Renal pelvis (tissue), 4 donors: ENCODE results near the gene GALNT2. TPM values are rescaled to one million over a fixed set of nuclear protein-coding genes. Genes with fewer than 3 reads are reported as not detected.

Source experiments
- DNase-seq: peaks from one replicate; pipeline ENCODE4 v3.0.0-alpha.2; 2013
- polyA plus RNA-seq, 3 donors: library from polyadenylated mRNA; unstranded; fragments of 120-200 nt; gene quantifications; one replicate each; pipeline ENCODE4 v1.2.1, GENCODE V29; 2013; ENCODE audit not compliant: insufficient read length in 3 of 3

The GALNT2 gene
- polyA plus RNA-seq, 3 donors, result 59.2 to 72.9 (median 65.4) TPM

GRCh38 chr1:230047114-230047865 is 19.7 kb upstream of the GALNT2 start:
- DNase-seq, result peak; percentile 20

- DNase-seq, result no peak
Measured at GRCh38 chr1:230048322-230048721, 18.7 kb upstream of the GALNT2 start.

- DNase-seq, result no peak
Measured at GRCh38 chr1:230048922-230049321, 18.1 kb upstream of the GALNT2 start.

- DNase-seq, result no peak
Measured at GRCh38 chr1:230049731-230050130, 17.3 kb upstream of the GALNT2 start.

GRCh38 chr1:230050973-230051735 is 15.9 kb upstream of the GALNT2 start:
- no peak for DNase-seq

GRCh38 chr1:230052018-230052417 is 15.0 kb upstream of the GALNT2 start:
- no peak for DNase-seq

- no peak for DNase-seq
Measured at GRCh38 chr1:230052665-230053064, 14.4 kb upstream of the GALNT2 start.

- no peak for DNase-seq
Measured at GRCh38 chr1:230054092-230054749, 12.8 kb upstream of the GALNT2 start.

- no peak for DNase-seq
Measured at GRCh38 chr1:230056098-230056497, 10.9 kb upstream of the GALNT2 start.

- no peak for DNase-seq
Measured at GRCh38 chr1:230057100-230057499, 9.9 kb upstream of the GALNT2 start.

- no peak for DNase-seq
Measured at GRCh38 chr1:230057681-230058565, 9.1 kb upstream of the GALNT2 start.

- no peak for DNase-seq
Measured at GRCh38 chr1:230058626-230059025, 8.4 kb upstream of the GALNT2 start.

- DNase-seq, result no peak
Measured at GRCh38 chr1:230061801-230062200, 5.2 kb upstream of the GALNT2 start.

- DNase-seq, result no peak
Measured at GRCh38 chr1:230062521-230062920, 4.5 kb upstream of the GALNT2 start.

GRCh38 chr1:230064283-230064682 is 2.8 kb upstream of the GALNT2 start:
- no peak for DNase-seq

- no peak for DNase-seq
Measured at GRCh38 chr1:230065161-230065560, 1.9 kb upstream of the GALNT2 start.

GRCh38 chr1:230065571-230065970 is 1.5 kb upstream of the GALNT2 start:
- no peak for DNase-seq

- no peak for DNase-seq
Measured at GRCh38 chr1:230066031-230066430, 1.0 kb upstream of the GALNT2 start.

- peak; percentile 39 for DNase-seq
Measured at GRCh38 chr1:230067419-230067870, 407 bp downstream of the GALNT2 start.

- DNase-seq, result peak; percentile 43
Measured at GRCh38 chr1:230067871-230068620, 1.0 kb downstream of the GALNT2 start.

GRCh38 chr1:230068621-230068873 is 1.5 kb downstream of the GALNT2 start:
- no peak for DNase-seq
